ENCODE results near the gene CNTNAP5. TPM values are rescaled to one million over a fixed set of nuclear protein-coding genes. Genes with fewer than 3 reads are reported as not detected.

The CNTNAP5 gene
- total and polyA plus RNA-seq, 2 experiments from 2014 or later: 0.03 TPM; not detected in 1

GRCh38 chr2:124604940-124605339 is 579.9 kb downstream of the CNTNAP5 start:
- no peak overlapping the region for H3K27ac ChIP-seq
- no peaks in the 10 kb centered on the region for H3K9me3 ChIP-seq (ENCODE audit: low read depth)
- no peaks in the 10 kb centered on the region for H3K27me3 ChIP-seq
- no peak for TF ChIP-seq CTCF (IDR thresholded peaks at IDR 0.05; ENCODE audit: low read depth, low read length)
- DNase-seq (ENCODE audit: low read depth in 1 of 2, low spot score in 1 of 2): no peak
- no peaks in the 10 kb centered on the region for H3K4me1 ChIP-seq (ENCODE audit: low read depth)
- H3K4me3 ChIP-seq: no peak overlapping the region
- no peaks in the 10 kb centered on the region for H3K36me3 ChIP-seq

- no peak overlapping the region for H3K27ac ChIP-seq
- no peak for DNase-seq (ENCODE audit: low read depth in 1 of 2, low spot score in 1 of 2)
- TF ChIP-seq CTCF (IDR thresholded peaks at IDR 0.05; ENCODE audit: low read depth, low read length): no peak
Measured at GRCh38 chr2:124607679-124608078, 582.6 kb downstream of the CNTNAP5 start.

GRCh38 chr2:124609667-124610066 is 584.6 kb downstream of the CNTNAP5 start:
- no peaks in the 10 kb centered on the region for H3K4me1 ChIP-seq (ENCODE audit: low read depth)
- no peak for DNase-seq (ENCODE audit: low read depth in 1 of 2, low spot score in 1 of 2)
- H3K27me3 ChIP-seq: no peaks in the 10 kb centered on the region
- H3K9me3 ChIP-seq (ENCODE audit: low read depth): no peaks in the 10 kb centered on the region
- H3K36me3 ChIP-seq: no peaks in the 10 kb centered on the region
- no peak overlapping the region for H3K27ac ChIP-seq
- TF ChIP-seq CTCF (IDR thresholded peaks at IDR 0.05; ENCODE audit: low read depth, low read length): no peak
- H3K4me3 ChIP-seq: no peak overlapping the region

More at GRCh38 chr2:124607679-124608078, 582.6 kb downstream of the CNTNAP5 start:
- Histone ChIP-seq H3K4me1 (ENCODE audit: low read depth) (no peaks in the 10 kb centered on the region), H3K36me3 (no peaks in the 10 kb centered on the region), H3K4me3 (no peak overlapping the region), H3K27me3 (no peaks in the 10 kb centered on the region), H3K9me3 (ENCODE audit: low read depth) (no peaks in the 10 kb centered on the region)

- Histone ChIP-seq H3K27me3 (no peaks in the 10 kb centered on the region), H3K4me3 (no peak overlapping the region), H3K4me1 (ENCODE audit: low read depth) (no peaks in the 10 kb centered on the region), H3K9me3 (ENCODE audit: low read depth) (no peaks in the 10 kb centered on the region), H3K27ac (no peak overlapping the region), H3K36me3 (no peaks in the 10 kb centered on the region)
- DNase-seq (ENCODE audit: low read depth in 1 of 2, low spot score in 1 of 2): no peak
- TF ChIP-seq CTCF (IDR thresholded peaks at IDR 0.05; ENCODE audit: low read depth, low read length): no peak
Measured at GRCh38 chr2:124610141-124610540, 585.1 kb downstream of the CNTNAP5 start.

- no peaks in the 10 kb centered on the region for H3K27me3 ChIP-seq
- H3K4me1 ChIP-seq (ENCODE audit: low read depth): no peaks in the 10 kb centered on the region
- H3K36me3 ChIP-seq: no peaks in the 10 kb centered on the region
- H3K4me3 ChIP-seq: no peak overlapping the region
- no peak overlapping the region for H3K27ac ChIP-seq
- no peaks in the 10 kb centered on the region for H3K9me3 ChIP-seq (ENCODE audit: low read depth)
- DNase-seq (ENCODE audit: low read depth in 1 of 2, low spot score in 1 of 2): no peak
- TF ChIP-seq CTCF (IDR thresholded peaks at IDR 0.05; ENCODE audit: low read depth, low read length): no peak
Measured at GRCh38 chr2:124610866-124611265, 585.8 kb downstream of the CNTNAP5 start.

GRCh38 chr2:124623560-124623959 is 598.5 kb downstream of the CNTNAP5 start:
- Histone ChIP-seq H3K36me3 (no peaks in the 10 kb centered on the region), H3K9me3 (ENCODE audit: low read depth) (no peaks in the 10 kb centered on the region), H3K27me3 (no peaks in the 10 kb centered on the region), H3K4me3 (no peak overlapping the region), H3K4me1 (ENCODE audit: low read depth) (no peaks in the 10 kb centered on the region), H3K27ac (no peak overlapping the region)
- TF ChIP-seq CTCF (IDR thresholded peaks at IDR 0.05; ENCODE audit: low read depth, low read length): no peak
- no peak for DNase-seq (ENCODE audit: low read depth in 1 of 2, low spot score in 1 of 2)
